ENCODE results near the gene KDM4C. TPM values are rescaled to one million over a fixed set of nuclear protein-coding genes. Genes with fewer than 3 reads are reported as not detected.

KDM4C gene
- total and polyA plus RNA-seq, 2 of the 13 experiments (the other 11 are each of a cell fraction or from before 2014, with no cell fraction given) = 19.4 to 23.6 TPM

DNA sequence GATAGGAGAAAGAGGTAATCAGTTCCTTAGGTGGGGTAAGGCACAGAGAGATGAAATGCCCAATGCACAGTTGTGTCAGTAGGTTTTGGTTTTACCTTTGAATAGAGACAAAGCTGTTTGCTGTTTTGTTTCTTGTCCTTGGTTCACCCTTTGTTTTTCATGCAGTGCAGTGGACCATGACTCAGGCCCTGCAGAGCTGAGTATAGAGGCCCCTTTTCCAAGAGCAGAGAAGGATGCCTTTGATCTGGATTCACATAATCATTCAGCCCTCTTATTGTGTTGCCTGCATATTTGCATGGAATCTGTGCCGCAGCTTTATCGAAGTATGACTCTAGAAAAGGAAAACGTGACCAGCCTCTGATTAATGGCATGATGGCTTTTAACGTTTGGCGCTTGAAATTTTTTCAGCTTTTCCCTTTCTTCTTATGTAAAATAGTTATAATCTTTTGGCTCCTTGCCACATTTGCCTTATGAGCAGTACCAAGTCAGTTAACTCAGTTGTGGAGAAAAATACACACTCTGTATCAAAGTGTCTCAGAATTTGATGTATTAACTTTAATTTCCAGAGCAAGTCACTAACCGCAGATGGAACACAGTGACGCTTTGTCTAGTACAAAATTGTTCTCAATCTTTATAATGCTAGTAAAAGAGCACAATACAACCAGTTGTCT lies 197.6 kb downstream of the KDM4C start (continued):
- TF ChIP-seq, protein P1, sequence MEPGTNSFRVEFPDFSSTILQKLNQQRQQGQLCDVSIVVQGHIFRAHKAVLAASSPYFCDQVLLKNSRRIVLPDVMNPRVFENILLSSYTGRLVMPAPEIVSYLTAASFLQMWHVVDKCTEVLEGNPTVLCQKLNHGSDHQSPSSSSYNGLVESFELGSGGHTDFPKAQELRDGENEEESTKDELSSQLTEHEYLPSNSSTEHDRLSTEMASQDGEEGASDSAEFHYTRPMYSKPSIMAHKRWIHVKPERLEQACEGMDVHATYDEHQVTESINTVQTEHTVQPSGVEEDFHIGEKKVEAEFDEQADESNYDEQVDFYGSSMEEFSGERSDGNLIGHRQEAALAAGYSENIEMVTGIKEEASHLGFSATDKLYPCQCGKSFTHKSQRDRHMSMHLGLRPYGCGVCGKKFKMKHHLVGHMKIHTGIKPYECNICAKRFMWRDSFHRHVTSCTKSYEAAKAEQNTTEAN (CRISPR knock-in tag; conservative IDR thresholded peaks at IDR 0.05) = 0 out of 2 replicates have a peak, but pooled peaks have one; percentile 22
- TF ChIP-seq ZMYM4 (CRISPR knock-in tag; IDR thresholded peaks at IDR 0.05) = 0 out of 2 replicates have a peak, but pooled peaks have one; percentile 28
- TF ChIP-seq MAFG (CRISPR knock-in tag; IDR thresholded peaks at IDR 0.05) = no peak
- TF ChIP-seq TARDBP (CRISPR knock-in tag; IDR thresholded peaks at IDR 0.05) = peak; percentile 23; the same call in 1 of the 2 replicates
- TF ChIP-seq MIER3 (CRISPR knock-in tag; IDR thresholded peaks at IDR 0.05; ENCODE audit: borderline replicate concordance) = 0 out of 2 replicates have a peak, but pooled peaks have one; percentile 37
- TF ChIP-seq HNRNPL (IDR thresholded peaks at IDR 0.05; ENCODE audit: low read depth, low read length) = no peak
- peak; percentile 47 for TF ChIP-seq U2AF1 (optimal IDR thresholded peaks at IDR 0.05; ENCODE audit: low read depth, low read length)
- 0 out of 2 replicates have a peak, but pooled peaks have one; percentile 41 for TF ChIP-seq RCOR2 (CRISPR knock-in tag; IDR thresholded peaks at IDR 0.05)
- TF ChIP-seq ZNF598 (CRISPR knock-in tag; IDR thresholded peaks at IDR 0.05; ENCODE audit: borderline replicate concordance) = no peak
- TF ChIP-seq PLRG1 (conservative IDR thresholded peaks at IDR 0.05) = no peak
- no peak for TF ChIP-seq AGO1 (IDR thresholded peaks at IDR 0.05; ENCODE audit: low read depth, low read length, poor library complexity, severe bottlenecking)
- TF ChIP-seq FOXA3 (CRISPR knock-in tag; IDR thresholded peaks at IDR 0.05) = peak; percentile 42; the same call in 1 of the 2 replicates
- TF ChIP-seq ZNF230 (CRISPR knock-in tag; IDR thresholded peaks at IDR 0.05) = no peak
- TF ChIP-seq ZNF562 (CRISPR knock-in tag; IDR thresholded peaks at IDR 0.05; ENCODE audit: borderline replicate concordance) = no peak
- TF ChIP-seq ZNF616 (CRISPR knock-in tag; IDR thresholded peaks at IDR 0.05; ENCODE audit: low read depth) = no peak
- TF ChIP-seq ZBTB7B (CRISPR knock-in tag; IDR thresholded peaks at IDR 0.05) = no peak
- TF ChIP-seq ZBTB38 (CRISPR knock-in tag; IDR thresholded peaks at IDR 0.05) = no peak
- TF ChIP-seq NFE2 (CRISPR knock-in tag; IDR thresholded peaks at IDR 0.05) = 0 out of 2 replicates have a peak, but pooled peaks have one; percentile 50
- TF ChIP-seq, protein P2, sequence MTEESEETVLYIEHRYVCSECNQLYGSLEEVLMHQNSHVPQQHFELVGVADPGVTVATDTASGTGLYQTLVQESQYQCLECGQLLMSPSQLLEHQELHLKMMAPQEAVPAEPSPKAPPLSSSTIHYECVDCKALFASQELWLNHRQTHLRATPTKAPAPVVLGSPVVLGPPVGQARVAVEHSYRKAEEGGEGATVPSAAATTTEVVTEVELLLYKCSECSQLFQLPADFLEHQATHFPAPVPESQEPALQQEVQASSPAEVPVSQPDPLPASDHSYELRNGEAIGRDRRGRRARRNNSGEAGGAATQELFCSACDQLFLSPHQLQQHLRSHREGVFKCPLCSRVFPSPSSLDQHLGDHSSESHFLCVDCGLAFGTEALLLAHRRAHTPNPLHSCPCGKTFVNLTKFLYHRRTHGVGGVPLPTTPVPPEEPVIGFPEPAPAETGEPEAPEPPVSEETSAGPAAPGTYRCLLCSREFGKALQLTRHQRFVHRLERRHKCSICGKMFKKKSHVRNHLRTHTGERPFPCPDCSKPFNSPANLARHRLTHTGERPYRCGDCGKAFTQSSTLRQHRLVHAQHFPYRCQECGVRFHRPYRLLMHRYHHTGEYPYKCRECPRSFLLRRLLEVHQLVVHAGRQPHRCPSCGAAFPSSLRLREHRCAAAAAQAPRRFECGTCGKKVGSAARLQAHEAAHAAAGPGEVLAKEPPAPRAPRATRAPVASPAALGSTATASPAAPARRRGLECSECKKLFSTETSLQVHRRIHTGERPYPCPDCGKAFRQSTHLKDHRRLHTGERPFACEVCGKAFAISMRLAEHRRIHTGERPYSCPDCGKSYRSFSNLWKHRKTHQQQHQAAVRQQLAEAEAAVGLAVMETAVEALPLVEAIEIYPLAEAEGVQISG (CRISPR knock-in tag; IDR thresholded peaks at IDR 0.05) = no peak
- TF ChIP-seq HOXA5 (CRISPR knock-in tag; IDR thresholded peaks at IDR 0.05) = no peak
- TF ChIP-seq ZNF430 (CRISPR knock-in tag; IDR thresholded peaks at IDR 0.05) = no peak
- TF ChIP-seq, protein P3, sequence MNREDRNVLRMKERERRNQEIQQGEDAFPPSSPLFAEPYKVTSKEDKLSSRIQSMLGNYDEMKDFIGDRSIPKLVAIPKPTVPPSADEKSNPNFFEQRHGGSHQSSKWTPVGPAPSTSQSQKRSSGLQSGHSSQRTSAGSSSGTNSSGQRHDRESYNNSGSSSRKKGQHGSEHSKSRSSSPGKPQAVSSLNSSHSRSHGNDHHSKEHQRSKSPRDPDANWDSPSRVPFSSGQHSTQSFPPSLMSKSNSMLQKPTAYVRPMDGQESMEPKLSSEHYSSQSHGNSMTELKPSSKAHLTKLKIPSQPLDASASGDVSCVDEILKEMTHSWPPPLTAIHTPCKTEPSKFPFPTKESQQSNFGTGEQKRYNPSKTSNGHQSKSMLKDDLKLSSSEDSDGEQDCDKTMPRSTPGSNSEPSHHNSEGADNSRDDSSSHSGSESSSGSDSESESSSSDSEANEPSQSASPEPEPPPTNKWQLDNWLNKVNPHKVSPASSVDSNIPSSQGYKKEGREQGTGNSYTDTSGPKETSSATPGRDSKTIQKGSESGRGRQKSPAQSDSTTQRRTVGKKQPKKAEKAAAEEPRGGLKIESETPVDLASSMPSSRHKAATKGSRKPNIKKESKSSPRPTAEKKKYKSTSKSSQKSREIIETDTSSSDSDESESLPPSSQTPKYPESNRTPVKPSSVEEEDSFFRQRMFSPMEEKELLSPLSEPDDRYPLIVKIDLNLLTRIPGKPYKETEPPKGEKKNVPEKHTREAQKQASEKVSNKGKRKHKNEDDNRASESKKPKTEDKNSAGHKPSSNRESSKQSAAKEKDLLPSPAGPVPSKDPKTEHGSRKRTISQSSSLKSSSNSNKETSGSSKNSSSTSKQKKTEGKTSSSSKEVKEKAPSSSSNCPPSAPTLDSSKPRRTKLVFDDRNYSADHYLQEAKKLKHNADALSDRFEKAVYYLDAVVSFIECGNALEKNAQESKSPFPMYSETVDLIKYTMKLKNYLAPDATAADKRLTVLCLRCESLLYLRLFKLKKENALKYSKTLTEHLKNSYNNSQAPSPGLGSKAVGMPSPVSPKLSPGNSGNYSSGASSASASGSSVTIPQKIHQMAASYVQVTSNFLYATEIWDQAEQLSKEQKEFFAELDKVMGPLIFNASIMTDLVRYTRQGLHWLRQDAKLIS (CRISPR knock-in tag; IDR thresholded peaks at IDR 0.05) = no peak
- no peak for TF ChIP-seq RBFOX2 (IDR thresholded peaks at IDR 0.05; ENCODE audit: low read depth, low read length)
- TF ChIP-seq ZSCAN29 (CRISPR knock-in tag; conservative IDR thresholded peaks at IDR 0.05) = no peak
